ENCODE data around the gene LRRFIP1.

DNA sequence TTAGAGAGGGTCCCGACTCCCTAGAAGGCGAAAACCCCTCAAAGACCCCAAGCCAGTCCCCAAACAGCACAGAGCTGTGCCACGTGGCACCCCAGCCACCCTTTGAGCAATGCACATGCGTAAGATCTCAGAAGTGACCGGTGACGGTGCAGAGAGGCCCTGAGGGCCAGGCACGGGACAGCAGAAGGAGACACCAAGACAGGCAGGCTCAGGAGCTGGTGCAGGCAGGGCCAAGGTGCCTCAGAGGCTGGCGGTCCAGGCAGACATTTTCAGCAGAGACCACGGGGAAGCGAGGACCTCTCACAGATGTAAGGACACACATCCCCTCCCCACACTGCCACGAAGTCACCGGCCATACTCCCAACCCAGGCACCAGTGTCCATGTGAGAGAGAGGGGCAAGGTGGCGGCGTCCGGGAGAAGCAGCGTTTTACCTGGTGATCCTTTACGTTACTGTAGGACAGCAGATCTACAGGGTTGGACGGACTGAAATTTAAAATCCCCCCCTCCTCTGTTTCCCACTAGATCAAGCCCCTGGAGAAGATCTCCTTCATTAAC lies 34.9 kb upstream of the LRRFIP1 start:
- TF ChIP-seq, protein P1, sequence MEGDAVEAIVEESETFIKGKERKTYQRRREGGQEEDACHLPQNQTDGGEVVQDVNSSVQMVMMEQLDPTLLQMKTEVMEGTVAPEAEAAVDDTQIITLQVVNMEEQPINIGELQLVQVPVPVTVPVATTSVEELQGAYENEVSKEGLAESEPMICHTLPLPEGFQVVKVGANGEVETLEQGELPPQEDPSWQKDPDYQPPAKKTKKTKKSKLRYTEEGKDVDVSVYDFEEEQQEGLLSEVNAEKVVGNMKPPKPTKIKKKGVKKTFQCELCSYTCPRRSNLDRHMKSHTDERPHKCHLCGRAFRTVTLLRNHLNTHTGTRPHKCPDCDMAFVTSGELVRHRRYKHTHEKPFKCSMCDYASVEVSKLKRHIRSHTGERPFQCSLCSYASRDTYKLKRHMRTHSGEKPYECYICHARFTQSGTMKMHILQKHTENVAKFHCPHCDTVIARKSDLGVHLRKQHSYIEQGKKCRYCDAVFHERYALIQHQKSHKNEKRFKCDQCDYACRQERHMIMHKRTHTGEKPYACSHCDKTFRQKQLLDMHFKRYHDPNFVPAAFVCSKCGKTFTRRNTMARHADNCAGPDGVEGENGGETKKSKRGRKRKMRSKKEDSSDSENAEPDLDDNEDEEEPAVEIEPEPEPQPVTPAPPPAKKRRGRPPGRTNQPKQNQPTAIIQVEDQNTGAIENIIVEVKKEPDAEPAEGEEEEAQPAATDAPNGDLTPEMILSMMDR (IDR thresholded peaks at IDR 0.05 in 8 of 11, conservative IDR thresholded peaks at IDR 0.05 in 3 of 11), result no peak
- TF ChIP-seq POLR2A (IDR thresholded peaks at IDR 0.05) (no peak), POLR2AphosphoS5 (IDR thresholded peaks at IDR 0.05) (no peak)

All from spleen (tissue), 7 donors.